ENCODE results near the gene UGT1A8.

The UGT1A8 gene

DNA sequence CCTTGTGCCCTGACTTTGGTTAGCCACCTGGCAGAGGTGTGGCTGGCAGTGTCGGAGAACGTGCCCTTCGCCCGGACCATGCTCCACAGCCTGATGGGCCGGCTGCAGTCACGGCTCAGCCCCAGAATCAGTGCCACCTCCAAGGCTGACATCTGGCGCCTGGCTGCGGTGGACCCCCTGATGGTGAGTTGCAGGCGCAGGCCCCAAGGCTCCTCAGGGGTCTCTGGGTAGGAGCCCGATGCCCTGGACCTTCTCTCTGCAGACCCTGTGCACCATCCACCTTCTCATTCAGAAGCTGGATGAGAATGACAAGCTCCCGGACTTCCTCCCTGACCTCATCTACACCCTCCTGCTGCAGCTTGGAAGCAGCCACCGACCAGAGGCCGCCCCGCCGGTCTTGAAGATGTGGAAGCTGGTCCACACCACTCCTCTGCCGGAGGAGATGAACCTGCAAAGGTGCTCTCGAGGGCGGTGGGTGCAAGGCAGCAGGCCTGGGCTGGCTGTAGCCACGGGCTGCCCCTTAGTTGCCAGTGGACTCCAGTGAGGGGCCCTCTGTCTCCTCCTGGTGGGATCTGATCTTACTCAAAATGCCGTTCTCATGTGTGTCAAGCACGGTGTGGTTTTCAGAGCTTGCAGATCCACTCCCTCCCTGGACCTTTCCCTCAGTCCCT, 204.8 kb downstream of the UGT1A8 start:
- DNase-seq, result no peak

All from stimulated activated CD4-positive, alpha-beta T cell treated with anti-CD3 and anti-CD28 coated beads, Interleukin-4, amount 100 ng/mL, for 24 hours (primary cell).